ENCODE measurements around the gene MRPS27.

GRCh38 chr5:72369301-72369700, 49.3 kb upstream of the MRPS27 start:
- TF ChIP-seq CTCF (conservative IDR thresholded peaks at IDR 0.05 in 1 of 2, IDR thresholded peaks at IDR 0.05 in 1 of 2; ENCODE audit: extremely low read depth in 1 of 2, insufficient read depth in 1 of 2, low read depth in 1 of 2, low read length in 2 of 2) = no peak
- TF ChIP-seq EZH2 (IDR thresholded peaks at IDR 0.05; ENCODE audit: borderline replicate concordance, low read length) = no peak

All from mammary epithelial cell (primary cell).